Measurements from ENCODE around the gene SMOC1.

Gene SMOC1

DNA sequence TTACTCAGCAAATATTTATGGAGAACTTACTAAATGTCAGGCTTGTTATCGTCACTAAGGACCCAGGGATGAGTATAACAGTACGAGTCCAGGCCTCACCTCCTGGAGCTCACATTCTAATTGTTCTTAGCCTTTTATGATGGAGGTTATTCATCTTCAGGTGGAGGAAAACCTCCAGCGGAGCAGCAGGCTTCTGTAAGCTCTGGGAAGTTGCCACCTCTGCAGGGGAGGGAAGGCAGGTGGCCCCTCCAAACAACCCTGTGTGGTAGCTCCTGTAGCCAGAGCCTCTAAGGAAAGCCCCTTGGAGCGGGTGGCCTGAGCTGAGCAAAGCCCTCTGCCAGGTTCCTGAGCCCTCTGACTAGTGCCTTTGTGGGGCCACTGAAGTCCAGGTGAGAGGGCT is 104.1 kb downstream of the SMOC1 start:
- no peak for DNase-seq

DNA sequence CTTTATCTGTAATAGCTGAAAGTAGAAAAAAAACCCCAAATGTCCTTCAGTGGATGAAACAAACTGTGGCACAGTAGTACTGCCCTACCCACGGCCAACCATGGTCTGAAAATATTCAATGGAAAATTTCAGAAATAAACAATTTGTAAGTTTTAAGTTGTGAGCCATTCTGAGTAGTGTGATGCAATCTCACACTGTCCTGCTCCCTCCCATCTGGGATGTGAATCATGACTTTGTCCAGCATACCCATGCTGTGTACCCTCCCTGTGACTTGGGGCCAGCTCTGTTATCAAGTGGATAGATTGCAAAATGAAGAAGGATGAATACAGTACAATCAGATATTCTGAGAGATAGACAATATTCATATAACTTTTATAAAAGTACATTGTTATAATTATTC is 106.2 kb downstream of the SMOC1 start:
- no peak for DNase-seq

DNA sequence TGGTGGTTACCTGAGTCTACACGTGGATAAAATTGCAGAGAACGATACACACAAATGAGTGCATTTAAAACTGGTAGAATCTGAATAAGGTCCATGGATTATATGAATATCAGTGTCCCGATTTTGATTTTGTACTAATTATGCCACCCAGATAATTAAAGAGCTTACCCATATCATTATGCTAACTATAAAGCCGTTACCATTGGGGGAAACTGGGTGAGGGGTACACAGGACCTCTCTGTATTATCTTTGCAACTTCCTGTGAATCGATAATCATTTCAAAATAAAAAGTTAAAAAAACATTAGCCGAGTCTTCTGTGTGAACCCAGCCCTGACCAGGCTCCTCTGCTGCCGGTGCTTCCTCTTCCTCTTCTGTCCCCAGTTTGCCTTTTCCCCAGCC is 107.1 kb downstream of the SMOC1 start:
- no peak for DNase-seq

DNA sequence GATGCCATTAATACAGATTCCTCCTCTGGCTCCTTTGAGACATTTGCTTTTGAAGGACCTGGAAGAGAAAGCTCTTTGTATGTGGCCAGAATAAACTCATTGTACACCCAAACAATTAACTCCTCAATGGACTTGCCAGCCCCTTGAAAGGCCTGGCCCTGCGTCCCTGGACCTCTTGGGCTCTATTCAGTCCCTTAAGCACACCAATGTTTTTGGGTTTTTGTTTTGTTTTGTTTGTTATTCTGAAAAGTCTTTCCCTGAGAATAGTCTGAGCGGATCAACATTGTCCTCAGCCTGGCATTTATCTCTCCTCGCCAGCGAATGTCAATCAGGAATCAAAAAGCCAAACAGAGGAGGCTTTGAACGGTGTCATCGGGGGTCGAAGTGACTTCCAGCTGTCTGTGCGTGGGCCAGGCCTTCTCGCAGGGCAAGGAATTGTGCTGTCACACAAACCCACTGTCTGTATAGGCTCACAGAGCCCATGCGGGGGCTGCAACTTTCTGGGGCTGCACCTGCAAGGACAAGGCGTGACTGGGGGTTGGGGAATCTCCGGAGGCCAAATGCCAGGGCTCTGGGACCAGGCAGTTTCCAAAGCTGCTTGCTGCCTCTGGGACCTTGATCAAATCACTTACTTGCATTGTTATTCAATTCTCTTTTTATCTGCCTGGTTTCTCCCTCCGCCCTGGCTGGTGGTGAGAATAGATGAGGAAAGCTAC is 108.3 kb downstream of the SMOC1 start:
- DNase-seq, result no peak

DNA sequence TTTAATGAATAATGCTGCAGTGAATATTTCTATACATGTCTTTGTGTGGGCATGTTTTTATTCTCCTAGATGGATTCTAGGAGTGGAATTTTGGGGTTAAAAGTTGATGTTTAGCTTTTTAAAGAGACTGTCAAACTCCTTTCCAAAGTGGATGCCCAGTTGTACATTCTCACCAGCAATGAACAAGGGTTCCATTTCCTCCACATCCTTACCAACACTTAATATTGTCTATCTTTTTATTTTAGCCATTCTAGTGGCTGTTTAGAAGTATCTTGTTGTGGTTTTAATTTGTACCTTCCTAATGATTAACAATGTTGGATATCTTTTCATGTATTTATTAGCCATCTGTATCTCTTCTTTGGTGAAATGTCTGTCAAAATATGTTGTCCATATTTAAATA is 109.8 kb downstream of the SMOC1 start:
- DNase-seq, result no peak

DNA sequence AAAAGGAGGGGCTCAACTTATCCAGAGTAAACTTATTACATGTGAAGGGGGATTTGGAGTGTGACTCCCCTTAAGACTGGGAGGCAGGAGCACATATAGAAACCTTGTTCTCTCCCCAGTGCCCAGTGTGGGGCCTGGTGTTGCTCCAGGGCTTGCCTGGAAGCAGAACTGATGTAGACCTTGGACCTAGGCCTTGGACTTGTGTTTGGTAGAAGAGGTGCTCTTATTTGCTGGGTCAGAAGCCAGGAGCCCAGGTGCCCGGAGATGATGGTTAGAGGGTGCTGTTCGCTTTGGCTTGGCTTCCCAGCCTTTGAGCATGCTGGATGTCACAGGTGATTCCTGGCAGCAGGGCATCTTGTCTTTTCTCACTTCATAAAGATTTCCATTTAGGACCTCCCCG is 110.4 kb downstream of the SMOC1 start:
- no peak for DNase-seq

DNA sequence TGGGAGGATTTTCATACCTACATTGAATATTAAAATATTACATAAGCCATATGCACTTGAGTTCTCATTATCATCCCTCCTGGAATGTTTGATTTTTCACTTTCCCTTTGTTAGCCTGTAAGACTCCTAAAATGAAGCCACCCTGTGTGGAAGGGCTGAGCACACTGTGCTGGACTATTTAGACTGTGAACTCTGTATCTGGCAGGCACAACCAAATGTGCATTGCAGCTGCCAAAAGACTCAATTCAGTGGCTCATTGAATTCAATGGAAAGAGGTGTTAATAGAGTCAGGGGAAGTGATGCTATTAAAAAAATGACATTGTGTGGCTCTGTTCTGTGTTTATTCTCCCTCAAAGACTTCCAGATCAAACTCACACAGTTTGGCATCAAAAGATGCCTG is 111.1 kb downstream of the SMOC1 start:
- peak; percentile 7 to 78 for DNase-seq

DNA sequence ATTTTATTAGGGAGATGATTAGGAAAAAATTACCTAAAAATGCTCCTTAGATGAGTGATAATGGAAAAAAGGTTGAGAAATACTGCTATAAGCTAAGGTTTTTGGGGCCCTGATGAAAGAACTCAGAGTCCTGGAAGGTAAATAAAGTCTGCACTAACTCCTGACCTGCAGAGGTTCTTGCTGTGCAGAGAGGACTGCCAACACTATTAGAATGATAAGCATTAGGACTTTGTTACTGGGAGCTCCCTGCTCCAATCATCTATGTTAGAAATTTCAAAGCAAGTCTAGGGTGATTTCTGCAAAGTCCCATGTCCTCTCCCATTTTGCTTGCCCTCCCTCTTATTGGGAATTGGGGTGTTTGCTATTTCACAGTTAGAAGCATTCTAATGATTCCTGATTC is 112.2 kb downstream of the SMOC1 start:
- no peak for DNase-seq

DNA sequence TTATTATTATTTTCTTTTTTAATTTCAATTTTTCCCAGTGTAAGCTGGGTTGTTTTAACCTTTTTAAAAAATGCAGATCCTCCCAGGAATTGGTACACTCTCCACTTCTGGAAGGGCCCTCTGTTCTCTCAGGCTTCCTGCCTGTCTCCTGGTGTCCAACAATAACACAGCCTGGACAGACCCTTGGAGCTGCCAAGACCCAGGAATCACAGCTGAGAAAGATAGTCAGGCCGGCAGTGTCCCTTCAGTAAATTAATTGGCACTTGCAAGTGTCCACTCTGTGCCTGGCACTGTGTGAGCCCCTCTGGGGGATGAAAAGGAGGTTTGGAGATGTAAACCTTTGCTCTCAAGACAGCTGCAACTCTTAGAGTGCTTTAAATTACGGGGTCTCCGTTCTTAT is 113.3 kb downstream of the SMOC1 start:
- DNase-seq, result no peak

DNA sequence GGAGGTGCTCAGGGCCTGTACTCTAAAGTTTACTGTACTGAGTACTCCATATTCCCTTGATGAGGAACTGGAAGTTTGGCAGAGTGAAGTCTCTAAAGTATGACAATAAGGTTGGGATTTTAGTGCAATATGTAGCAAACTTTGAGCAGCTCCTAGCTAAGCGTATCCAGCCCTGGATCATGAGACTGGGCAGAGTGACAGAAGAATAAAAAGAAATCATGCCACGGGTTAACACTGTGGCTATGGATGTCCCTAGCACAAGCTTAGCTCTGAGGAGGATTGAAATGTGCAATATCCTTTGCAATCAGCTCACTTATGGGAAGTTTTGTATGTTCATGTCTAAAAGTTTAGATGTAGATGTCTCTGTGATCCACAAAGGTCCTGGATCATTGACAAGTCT is 114.1 kb downstream of the SMOC1 start:
- no peak for DNase-seq

DNA sequence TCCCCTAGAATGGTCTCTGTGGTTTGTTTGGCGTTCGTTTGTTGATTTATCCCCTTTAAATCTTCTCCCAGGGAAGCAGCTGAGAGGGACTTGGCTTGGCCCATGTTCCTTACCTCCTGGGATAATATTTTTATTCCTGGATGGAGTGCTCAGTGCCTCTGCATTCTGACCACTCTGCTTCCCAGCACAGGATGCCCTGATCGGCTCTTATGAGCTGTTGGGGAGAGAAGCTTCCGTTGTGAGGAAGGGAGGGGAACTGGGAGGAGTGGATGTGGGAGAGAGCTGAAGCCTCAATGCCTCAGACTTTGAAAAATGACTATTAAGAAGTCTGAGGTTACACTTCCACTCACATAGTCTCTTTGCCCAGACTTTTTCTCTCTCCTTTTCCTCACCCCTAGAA is 114.8 kb downstream of the SMOC1 start:
- no peak for DNase-seq

DNA sequence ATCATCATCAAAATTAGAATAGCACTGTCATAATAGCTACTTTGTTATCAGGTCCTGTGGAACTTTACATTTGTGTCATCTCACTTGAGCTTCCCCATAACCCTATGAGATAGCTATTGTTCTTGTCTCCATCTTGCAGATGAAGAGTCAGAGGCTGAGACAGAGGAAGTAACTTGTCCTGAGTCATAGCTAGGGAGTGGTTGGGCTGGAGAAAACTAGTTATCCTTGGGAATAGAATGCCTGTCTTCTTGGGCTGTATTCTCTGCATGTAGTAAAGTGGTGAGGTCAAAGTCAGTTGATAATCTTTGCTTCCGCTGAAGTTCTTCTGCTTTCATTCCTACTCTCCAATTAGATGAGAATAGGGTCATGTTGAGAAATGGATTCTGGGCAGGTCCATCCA is 117.0 kb downstream of the SMOC1 start:
- DNase-seq, result no peak

DNA sequence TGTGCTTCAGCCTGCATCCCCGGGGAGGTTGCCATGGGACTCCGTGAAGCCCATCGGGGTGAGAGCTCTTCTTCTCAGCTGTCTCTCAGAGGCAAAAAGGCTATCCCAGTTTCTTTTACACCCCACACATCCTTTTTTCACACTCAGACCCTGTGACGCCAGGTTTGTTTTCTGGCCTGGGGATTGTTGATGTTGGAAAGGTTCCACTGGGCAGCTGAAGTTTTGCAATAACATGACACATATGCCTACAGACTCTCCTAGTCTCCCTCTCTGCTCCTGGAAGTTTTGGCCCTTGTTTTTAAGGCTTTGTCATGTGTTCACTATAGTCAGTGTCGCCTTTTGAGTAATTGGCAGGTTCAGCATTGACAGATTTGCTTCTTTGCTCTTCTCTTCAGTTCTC is 118.6 kb downstream of the SMOC1 start:
- peak; percentile 40 to 80 for DNase-seq

DNA sequence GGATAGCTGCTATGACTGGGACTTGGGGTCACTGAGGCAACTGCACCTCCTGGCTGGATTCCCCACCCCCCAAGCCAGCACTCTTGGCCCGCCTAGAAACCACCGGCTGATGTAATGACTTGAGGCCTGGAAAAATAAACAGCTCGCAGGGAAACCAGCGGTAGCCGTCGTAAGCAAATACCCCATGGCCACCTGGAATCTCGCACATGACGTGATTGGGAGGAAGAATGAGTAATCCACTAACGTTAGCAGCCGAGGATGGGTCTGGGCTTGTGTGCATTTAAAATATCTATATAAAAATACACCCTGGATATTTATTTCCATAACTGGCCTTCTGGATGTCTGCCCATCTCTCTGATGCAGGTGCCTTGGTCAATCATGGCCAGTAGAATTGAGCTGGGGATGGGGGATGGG is 120.1 kb downstream of the SMOC1 start:
- DNase-seq, result peak; percentile 92 to 98

DNA sequence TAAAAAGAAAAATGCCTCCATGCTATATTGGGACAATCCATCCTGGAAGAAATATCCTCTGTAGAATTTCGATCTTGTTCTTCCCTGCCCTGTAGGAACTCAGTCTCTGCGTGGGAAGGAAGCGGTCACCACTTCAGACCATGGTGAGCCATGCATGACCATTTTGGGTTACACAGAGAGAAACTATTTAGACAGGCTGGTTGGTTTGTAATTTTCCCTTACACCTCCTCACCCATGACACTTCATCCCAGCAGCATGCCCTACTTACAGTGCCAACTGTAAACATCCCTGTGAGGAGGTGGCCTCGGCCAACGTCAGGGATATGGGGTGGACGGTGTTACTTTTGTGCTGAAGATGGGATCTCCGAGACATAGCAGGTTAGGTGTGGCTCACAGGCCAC is 121.4 kb downstream of the SMOC1 start:
- no peak for DNase-seq

DNA sequence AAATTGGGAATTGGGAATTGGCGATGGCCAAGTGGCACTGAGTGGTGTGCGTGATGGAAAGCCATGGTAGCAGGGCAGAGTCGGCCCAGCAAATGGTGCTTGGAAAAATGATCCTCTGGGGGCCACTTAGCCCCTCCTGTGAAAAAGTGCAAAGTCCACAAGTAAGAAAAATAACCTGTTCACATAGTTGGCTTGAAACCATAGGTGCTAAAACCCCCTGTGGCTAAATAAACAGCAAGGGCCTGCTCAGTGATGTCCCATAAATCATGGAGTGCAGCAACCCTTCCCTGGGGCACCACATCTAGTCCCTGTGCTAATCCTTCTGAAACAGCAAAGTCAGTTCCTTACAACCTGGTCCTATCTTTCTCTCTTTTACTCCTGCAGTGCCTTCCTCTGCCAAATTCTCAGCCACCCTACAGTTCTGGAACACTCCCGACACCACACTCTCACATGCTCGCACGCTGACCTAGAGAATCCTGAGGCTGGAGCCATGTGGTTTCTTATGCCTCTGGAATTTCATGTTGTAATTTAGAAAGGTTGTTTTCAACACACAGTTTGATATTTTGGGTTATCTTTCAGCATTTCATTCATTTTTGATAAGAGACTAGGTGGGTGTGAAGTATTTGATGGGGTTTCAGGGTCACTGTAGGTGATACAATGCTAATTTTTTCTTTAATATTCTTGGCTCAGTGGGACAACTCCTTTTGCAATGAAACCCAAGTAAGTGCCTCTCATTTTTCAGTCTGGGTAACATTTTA is 123.6 kb downstream of the SMOC1 start:
- peak; percentile 88 to 96 for DNase-seq

DNA sequence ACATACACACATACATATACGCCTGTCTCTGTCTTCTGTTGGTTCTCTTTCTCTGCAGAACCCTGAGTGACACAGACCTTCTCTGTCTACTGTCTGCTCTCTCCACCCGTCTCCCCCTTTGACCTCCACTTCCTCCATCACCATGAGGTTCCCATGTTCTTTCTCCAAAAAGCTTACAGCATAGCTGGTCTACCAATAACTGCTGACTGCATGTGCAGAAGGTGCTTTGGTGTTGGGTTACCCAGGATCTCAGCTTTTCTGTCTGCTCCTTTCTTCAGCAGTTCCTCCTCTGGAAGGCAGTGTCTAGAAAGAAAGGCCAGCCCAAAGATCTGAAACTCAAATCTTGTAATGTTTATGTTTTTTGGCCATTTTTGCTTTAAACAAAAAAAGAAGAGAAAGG is 125.6 kb downstream of the SMOC1 start:
- DNase-seq, result no peak

DNA sequence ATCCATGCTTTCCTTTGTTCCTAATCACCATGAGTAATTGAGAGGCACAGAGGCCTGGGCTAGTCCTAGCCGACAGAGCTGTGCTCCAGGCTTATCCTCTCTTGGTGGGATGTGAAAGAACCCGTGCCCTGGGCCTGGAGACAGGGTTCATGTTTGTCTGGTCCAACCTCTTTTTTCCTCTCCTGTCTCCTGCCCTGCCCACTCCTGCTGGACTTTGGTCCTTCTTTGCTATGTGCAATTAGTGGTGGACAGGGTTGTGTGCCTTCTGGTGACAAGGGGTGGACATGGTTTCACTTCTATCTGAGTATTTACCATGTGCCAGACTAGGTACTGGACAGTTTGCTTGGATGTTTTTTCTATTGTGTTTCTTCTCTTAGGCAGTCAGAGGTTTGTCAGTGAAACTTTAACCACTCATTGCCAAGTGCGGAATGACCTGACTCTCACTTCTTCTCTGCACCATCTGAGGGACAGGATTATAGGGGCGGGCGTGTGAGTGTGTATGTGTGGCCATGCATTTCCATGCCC is 126.1 kb downstream of the SMOC1 start:
- no peak for DNase-seq

DNA sequence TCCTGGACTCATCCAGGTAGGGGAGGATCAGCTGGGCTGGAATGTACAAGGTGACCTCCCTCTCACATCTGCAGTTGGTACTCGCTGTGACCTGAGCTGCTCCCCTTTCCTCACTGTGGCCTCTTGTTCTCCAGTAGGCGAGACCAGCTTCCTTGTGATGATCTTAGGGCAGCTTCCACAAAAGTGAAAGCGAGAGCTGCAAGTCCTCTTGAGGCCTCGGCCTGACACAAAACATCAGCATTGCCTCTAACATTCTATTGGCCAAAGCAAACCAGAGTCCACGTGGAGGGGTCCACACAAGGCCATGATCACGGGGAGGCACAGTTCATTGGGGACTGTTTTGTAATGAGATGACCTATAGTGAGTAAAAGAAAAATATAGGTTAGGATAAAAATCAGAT is 127.5 kb downstream of the SMOC1 start:
- no peak for DNase-seq

DNA sequence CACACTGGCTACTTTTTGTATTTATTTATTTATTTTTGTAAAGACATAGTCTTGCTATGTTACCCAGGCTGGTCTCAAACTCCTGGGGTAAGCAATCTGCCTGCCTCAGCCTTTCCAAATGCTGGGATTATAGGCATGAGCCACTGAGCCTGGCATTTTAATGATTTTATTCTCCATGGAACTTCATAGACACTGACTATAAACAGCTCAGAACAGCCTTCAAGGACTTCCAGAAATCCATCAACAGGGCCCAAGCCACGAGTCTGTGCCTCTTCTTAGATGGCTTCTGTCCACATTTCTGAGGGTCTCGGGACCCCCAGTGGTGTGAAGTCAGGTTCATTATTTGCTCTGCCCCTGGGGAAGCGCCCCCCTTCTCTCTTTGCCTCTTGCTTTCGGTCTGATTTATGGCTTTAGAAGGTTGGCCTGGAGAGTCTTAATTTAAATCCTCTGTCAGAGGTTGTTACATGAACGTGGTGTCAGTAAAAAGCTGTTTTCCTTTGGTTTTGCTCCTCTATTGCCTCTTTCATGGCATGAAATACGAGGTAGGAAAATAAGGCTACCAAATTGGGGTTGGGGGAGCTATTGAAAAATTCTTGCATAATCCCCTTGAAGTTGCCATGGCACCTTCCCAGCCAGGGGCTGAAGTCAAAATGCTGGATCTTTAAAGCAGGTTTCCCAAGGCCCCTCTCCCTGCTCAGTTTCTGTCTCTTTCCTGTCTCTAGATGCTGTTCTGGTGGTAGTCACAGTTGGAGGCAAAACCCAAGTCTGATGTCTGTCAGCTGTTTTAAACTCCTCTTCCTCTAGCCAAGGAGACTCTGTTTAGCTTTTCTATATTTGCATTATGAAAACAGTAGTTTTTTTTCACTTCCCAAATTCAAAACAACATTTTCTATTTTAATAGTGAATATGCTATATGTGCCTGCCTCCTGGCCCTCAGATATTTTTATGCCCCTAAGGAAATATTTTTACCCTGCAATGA is 129.4 kb downstream of the SMOC1 start:
- peak in 1 of 2 experiments; percentile 47 for DNase-seq

DNA sequence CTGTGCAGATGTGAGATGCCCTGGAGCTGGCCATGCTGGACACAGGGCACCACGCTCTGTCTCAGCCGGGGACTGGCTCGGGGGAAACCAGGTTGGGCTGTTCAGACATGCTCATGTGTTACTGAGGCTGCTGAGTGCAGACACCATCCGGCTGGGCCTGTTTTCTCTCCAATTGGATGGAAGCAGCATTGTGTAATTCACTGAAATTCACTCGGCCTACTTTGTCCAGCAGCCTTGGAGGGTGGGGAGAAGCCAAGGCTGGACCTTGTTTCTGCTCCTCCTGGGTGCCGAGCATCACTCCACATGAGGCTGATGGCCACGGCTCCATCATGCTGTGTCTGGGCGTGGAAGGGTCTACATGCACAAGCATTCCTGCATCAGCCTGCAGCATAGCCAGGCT is 130.7 kb downstream of the SMOC1 start:
- no peak for DNase-seq

DNA sequence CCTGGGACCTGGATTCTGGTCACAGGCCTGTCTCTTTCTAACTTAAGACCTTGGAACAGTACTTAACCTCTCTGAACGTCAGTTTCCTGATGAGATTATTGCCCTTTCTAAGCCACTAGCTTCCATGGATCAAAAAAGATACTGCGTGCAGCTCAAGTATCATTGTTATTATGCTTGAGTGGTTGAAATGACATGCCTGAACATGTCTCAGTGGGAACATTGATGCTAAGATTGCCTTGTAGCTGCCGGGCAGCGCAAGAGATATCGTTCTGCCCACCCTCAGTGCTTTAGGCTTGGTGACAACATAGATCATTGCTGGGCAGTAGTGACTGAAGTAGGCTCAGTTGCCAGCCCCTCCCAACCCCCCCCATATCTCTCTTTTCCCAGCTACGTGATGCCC is 131.9 kb downstream of the SMOC1 start:
- no peak for DNase-seq

DNA sequence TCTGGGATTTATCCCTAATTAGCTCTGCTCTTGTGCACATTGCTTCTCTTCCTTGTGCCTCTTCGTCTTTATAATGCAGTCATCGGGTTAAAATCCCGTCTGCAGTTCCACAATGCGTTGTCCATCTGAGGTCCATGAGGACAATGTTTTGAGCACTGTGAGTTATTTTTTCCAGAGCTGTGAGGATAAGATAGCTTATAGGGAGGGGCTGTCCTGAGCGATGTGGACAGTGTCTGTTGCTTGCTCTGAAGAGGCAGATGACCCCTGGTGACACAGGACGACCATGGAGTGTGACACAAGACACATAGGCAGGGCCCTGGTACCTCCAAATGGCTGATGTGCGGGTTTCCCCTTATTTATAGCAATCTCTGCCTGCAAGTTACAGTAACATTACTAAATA is 132.5 kb downstream of the SMOC1 start:
- no peak for DNase-seq

All from NCI-H2081 (cell line).